CD4-positive, alpha-beta T cell (primary cell): ENCODE results near the gene CDK6. TPM values are rescaled to one million over a fixed set of nuclear protein-coding genes. Genes with fewer than 3 reads are reported as not detected.
A peak's percentile ranks its signal among the peaks of the same experiment; 100 is the strongest.

Experiments
- ATAC-seq: fragments of 200-7000 bp; cut with Tn5 transposase; one replicate; pipeline ENCODE4 v1.10.0; 2022; ENCODE audit warnings: mild to moderate bottlenecking; ENCODE audit not compliant: poor library complexity
- CTCF ChIA-PET: fragments of 350-600 bp; sonication (Branson Sonifier 250); formaldehyde crosslinking; loops from one replicate; lab custom pipeline; 2021; ENCODE audit warnings: antibody characterized with exemption, inconsistent platforms; lab: Charles Lee
- POLR2A ChIA-PET: fragments of 350-600 bp; sonication (Branson Sonifier 250); formaldehyde crosslinking; loops from one replicate; lab custom pipeline; 2021; ENCODE audit warnings: antibody characterized with exemption, inconsistent platforms; lab: Charles Lee
- DNase-seq, 14 experiments: peaks; one replicate each; pipeline ENCODE4 v3.0.0-alpha.2; 2013 to 2020; ENCODE audit warnings: mixed read lengths in 2 of 14
- H3K27ac ChIP-seq, 2 donors: one replicate each; pipeline versions ENCODE4 v1.5.1 to v1.7.0; 2013; ENCODE audit warnings: low read length in 2 of 2, low read depth in 1 of 2, mild to moderate bottlenecking in 1 of 2
- H3K27me3 ChIP-seq, 2 experiments: 1 replicate in 1 of 2; 2 replicates in 1 of 2; pipeline versions ENCODE4 v1.6.1 to v1.7.0; 2013; ENCODE audit warnings: low read length in 2 of 2, control low read depth in 1 of 2, mild to moderate bottlenecking in 1 of 2, moderate library complexity in 1 of 2; ENCODE audit not compliant: insufficient read depth in 2 of 2, control insufficient read depth in 1 of 2
- H3K36me3 ChIP-seq: one replicate; pipeline ENCODE4 v1.6.1; 2013; ENCODE audit warnings: low read length, control low read depth; ENCODE audit not compliant: insufficient read depth
- H3K4me1 ChIP-seq: one replicate; pipeline ENCODE4 v1.6.1; 2013; ENCODE audit warnings: low read length, control low read depth; ENCODE audit not compliant: insufficient read depth
- H3K4me3 ChIP-seq: one replicate; pipeline ENCODE4 v1.5.1; 2013; ENCODE audit warnings: mild to moderate bottlenecking, low read length, moderate library complexity
- H3K9me3 ChIP-seq, 2 experiments: 1 replicate in 1 of 2; 2 replicates in 1 of 2; pipeline versions ENCODE4 v1.6.1 to v1.7.0; 2013; ENCODE audit warnings: low read length in 2 of 2, mild to moderate bottlenecking in 2 of 2, control low read depth in 1 of 2, moderate library complexity in 1 of 2; ENCODE audit not compliant: control insufficient read depth in 1 of 2, insufficient read depth in 1 of 2
- H3K27ac Mint-ChIP-seq: one replicate; pipeline ENCODE4 v1.8.0; 2020; ENCODE audit warnings: mixed read lengths
- H3K27me3 Mint-ChIP-seq: one replicate; pipeline ENCODE4 v1.8.0; 2021; ENCODE audit warnings: mixed read lengths
- H3K36me3 Mint-ChIP-seq: one replicate; pipeline ENCODE4 v1.8.0; 2021; ENCODE audit warnings: low read depth, mixed read lengths
- H3K4me1 Mint-ChIP-seq: one replicate; pipeline ENCODE4 v1.8.0; 2021; ENCODE audit warnings: low read depth, mixed read lengths
- H3K4me3 Mint-ChIP-seq: one replicate; pipeline ENCODE4 v1.8.0; 2020; ENCODE audit warnings: mild to moderate bottlenecking, mixed read lengths
- H3K9me3 Mint-ChIP-seq: one replicate; pipeline ENCODE4 v1.8.0; 2020; ENCODE audit warnings: mixed read lengths
- CTCF ChIP-seq: fragments of 200-600 bp; IDR thresholded peaks from one replicate; pipeline ENCODE4 v1.8.0; 2022; ENCODE audit warnings: antibody characterized with exemption, mild to moderate bottlenecking
- intact Hi-C, 2 experiments: fragments of 100-400 bp; cut with DNase I in 1 of 2; cut with micrococcal nuclease in 1 of 2; formaldehyde crosslinking; loops; one replicate each; pipeline versions ENCODE4 v1.15.1 to v1.9.0; 2023 to 2025; cut with DNase I, micrococcal nuclease
- total RNA-seq, 174 experiments: library from RNA in 2 of 174; stranded (reverse) in 2 of 174; gene quantifications; one replicate each; pipeline ENCODE4 v1.2.3 and lab custom pipeline; 2021 to 2026

The CDK6 gene
- total RNA-seq, 2 experiments from 2014 or later, result 13.0 to 13.7 TPM

GRCh38 chr7:92639966-92640365, 196.4 kb downstream of the CDK6 start:
- no peaks in the 10 kb centered on the region for H3K27me3 ChIP-seq
- intact Hi-C loops, result no loop called here
- POLR2A ChIA-PET, result no interaction called here
- H3K36me3 Mint-ChIP-seq, result no peaks in the 10 kb centered on the region
- H3K27ac Mint-ChIP-seq, result no peak overlapping the region
- CTCF ChIA-PET, result interaction anchor here (1.1 kb wide), 1 partner anchor 193 kb away, joined by 3 read pairs; no protein-coding TSS in a partner anchor
- no peaks in the 10 kb centered on the region for H3K27me3 Mint-ChIP-seq
- H3K27ac ChIP-seq, result no peak overlapping the region
- no peaks in the 10 kb centered on the region for H3K9me3 ChIP-seq
- peaks cover 3% of the 10 kb centered on the region for H3K36me3 ChIP-seq
- no peak for TF ChIP-seq CTCF
- H3K4me1 Mint-ChIP-seq, result peaks cover 50% of the 10 kb centered on the region
- peaks cover 25% of the 10 kb centered on the region for H3K4me1 ChIP-seq
- ATAC-seq (no peak), DNase-seq (no peak)
- H3K9me3 Mint-ChIP-seq, result no peaks in the 10 kb centered on the region
- no peak overlapping the region for H3K4me3 Mint-ChIP-seq
- no peak overlapping the region for H3K4me3 ChIP-seq

- ATAC-seq (no peak), DNase-seq (peak in 3 of 14 experiments; percentile 11 to 49 (median 17))
- CTCF ChIA-PET, result interaction anchor here (1.1 kb wide), 1 partner anchor 193 kb away, joined by 3 read pairs; no protein-coding TSS in a partner anchor
- Histone ChIP-seq H3K27me3 (no peaks in the 10 kb centered on the region), H3K9me3 (no peaks in the 10 kb centered on the region), H3K36me3 (no peaks in the 10 kb centered on the region), H3K4me1 (peaks cover 25% of the 10 kb centered on the region), H3K27ac (no peak overlapping the region), H3K4me3 (no peak overlapping the region)
- H3K9me3 Mint-ChIP-seq, result no peaks in the 10 kb centered on the region
- intact Hi-C loops, result no loop called here
- POLR2A ChIA-PET, result no interaction called here
- peaks cover 54% of the 10 kb centered on the region for H3K4me1 Mint-ChIP-seq
- no peak overlapping the region for H3K4me3 Mint-ChIP-seq
- H3K27ac Mint-ChIP-seq, result no peak overlapping the region
- no peaks in the 10 kb centered on the region for H3K36me3 Mint-ChIP-seq
- no peaks in the 10 kb centered on the region for H3K27me3 Mint-ChIP-seq
- TF ChIP-seq CTCF, result no peak
These were observed 197.0 kb downstream of the CDK6 start for GRCh38 chr7:92639213-92639896.

- Mint-ChIP-seq H3K27ac (no peak overlapping the region), H3K4me3 (no peak overlapping the region), H3K27me3 (no peaks in the 10 kb centered on the region), H3K4me1 (peaks cover 58% of the 10 kb centered on the region), H3K36me3 (no peaks in the 10 kb centered on the region), H3K9me3 (no peaks in the 10 kb centered on the region)
- ChIA-PET CTCF (interaction anchor here (0.9 kb wide), 1 partner anchor 197 kb away, joined by 4 read pairs; no protein-coding TSS in a partner anchor), POLR2A (no interaction called here)
- no peak overlapping the region for H3K4me3 ChIP-seq
- no peak for TF ChIP-seq CTCF
- DNase-seq, result no peak
- no peak overlapping the region for H3K27ac ChIP-seq
- intact Hi-C loops, result no loop called here
- no peaks in the 10 kb centered on the region for H3K9me3 ChIP-seq
- no peaks in the 10 kb centered on the region for H3K36me3 ChIP-seq
- peaks cover 10% of the 10 kb centered on the region for H3K4me1 ChIP-seq
- no peak for ATAC-seq
- no peaks in the 10 kb centered on the region for H3K27me3 ChIP-seq
These were observed 200.3 kb downstream of the CDK6 start for GRCh38 chr7:92636018-92636560.
